Chondrocyte (in vitro differentiated cells): Measurements from ENCODE around the gene TEX2. TPM values are rescaled to one million over a fixed set of nuclear protein-coding genes. Genes with fewer than 3 reads are reported as not detected.
"Not testable (repeated sequence)": the region's sequence is repeated elsewhere in the genome, so short reads cannot be mapped to it uniquely, and the experiment has no call there.

ENCODE experiments used
- DNase-seq: peaks from one replicate; pipeline ENCODE4 v3.0.0; 2021; ENCODE audit warnings: mixed read lengths, low spot score
- H3K27ac Mint-ChIP-seq: one replicate; pipeline ENCODE4 v1.8.0; 2021; ENCODE audit warnings: mild to moderate bottlenecking, moderate library complexity, mixed read lengths; ENCODE audit not compliant: unreplicated experiment
- H3K27me3 Mint-ChIP-seq: 2 replicates; pipeline ENCODE4 v1.8.0; 2021; ENCODE audit warnings: low read depth, mixed read lengths
- H3K36me3 Mint-ChIP-seq: 2 replicates; pipeline ENCODE4 v1.8.0; 2021; ENCODE audit warnings: low read depth, mixed read lengths
- H3K4me1 Mint-ChIP-seq: 2 replicates; pipeline ENCODE4 v1.8.0; 2021; ENCODE audit warnings: low read depth, mild to moderate bottlenecking, mixed read lengths
- H3K4me3 Mint-ChIP-seq: one replicate; pipeline ENCODE4 v1.8.0; 2021; ENCODE audit warnings: mild to moderate bottlenecking, moderate library complexity, mixed read lengths; ENCODE audit not compliant: unreplicated experiment
- H3K9me3 Mint-ChIP-seq: 2 replicates; pipeline ENCODE4 v1.8.0; 2021; ENCODE audit warnings: low read depth, mixed read lengths
- CTCF ChIP-seq: fragments of 200-600 bp; sonication (generic); IDR thresholded peaks from 2 replicates; pipeline ENCODE4 v1.5.0; 2021; ENCODE audit warnings: antibody characterized with exemption, mild to moderate bottlenecking, moderate library complexity
- total RNA-seq: library from RNA; stranded (reverse); gene quantifications from 3 replicates; pipeline ENCODE4 v1.2.1, GENCODE V29; 2021

Gene TEX2
- total RNA-seq, 1 donor from 2014 or later, result 47.3 TPM

GRCh38 chr17:64182325-64183012 lies 80.6 kb downstream of the TEX2 start:
- TF ChIP-seq CTCF, result no peak
- peaks cover 15% of the 10 kb centered on the region for H3K36me3 Mint-ChIP-seq
- peak overlapping the region; percentile 45 for H3K27ac Mint-ChIP-seq

GRCh38 chr17:64180089-64181073 lies 82.7 kb downstream of the TEX2 start:
- peak; percentile 58 for TF ChIP-seq CTCF
- H3K4me1 Mint-ChIP-seq, result peaks cover 42% of the 10 kb centered on the region
- no peak overlapping the region for H3K4me3 Mint-ChIP-seq
- no peaks in the 10 kb centered on the region for H3K9me3 Mint-ChIP-seq
- DNase-seq, result no peak
- peak overlapping the region; percentile 17 for H3K27ac Mint-ChIP-seq
- no peaks in the 10 kb centered on the region for H3K27me3 Mint-ChIP-seq
- peaks cover 12% of the 10 kb centered on the region for H3K36me3 Mint-ChIP-seq

More at GRCh38 chr17:64182325-64183012, 80.6 kb downstream of the TEX2 start:
- Mint-ChIP-seq H3K27me3 (no peaks in the 10 kb centered on the region), H3K4me3 (no peak overlapping the region), H3K4me1 (peaks cover 47% of the 10 kb centered on the region), H3K9me3 (no peaks in the 10 kb centered on the region)
- no peak for DNase-seq

GRCh38 chr17:64179024-64179423 lies 84.0 kb downstream of the TEX2 start:
- not testable (repeated sequence) for H3K27ac Mint-ChIP-seq, H3K9me3 Mint-ChIP-seq, H3K4me3 Mint-ChIP-seq, H3K27me3 Mint-ChIP-seq, DNase-seq
- Mint-ChIP-seq H3K4me1 (peaks cover 47% of the 10 kb centered on the region), H3K36me3 (peaks cover 15% of the 10 kb centered on the region)

- Mint-ChIP-seq H3K4me3 (no peak overlapping the region), H3K9me3 (no peaks in the 10 kb centered on the region), H3K4me1 (peaks cover 42% of the 10 kb centered on the region), H3K27ac (peak overlapping the region; percentile 36), H3K27me3 (no peaks in the 10 kb centered on the region), H3K36me3 (peaks cover 15% of the 10 kb centered on the region)
- no peak for DNase-seq
- no peak for TF ChIP-seq CTCF
These were observed 84.8 kb downstream of the TEX2 start for GRCh38 chr17:64178011-64178825.

GRCh38 chr17:64177311-64178010 lies 85.6 kb downstream of the TEX2 start:
- H3K4me1 Mint-ChIP-seq, result peaks cover 41% of the 10 kb centered on the region
- TF ChIP-seq CTCF, result no peak
- no peaks in the 10 kb centered on the region for H3K9me3 Mint-ChIP-seq
- H3K27ac Mint-ChIP-seq, result peak overlapping the region; percentile 12
- no peak overlapping the region for H3K4me3 Mint-ChIP-seq
- no peaks in the 10 kb centered on the region for H3K27me3 Mint-ChIP-seq
- peaks cover 17% of the 10 kb centered on the region for H3K36me3 Mint-ChIP-seq
- no peak for DNase-seq
